Measurements from ENCODE around the gene UBE3D.

DNA sequence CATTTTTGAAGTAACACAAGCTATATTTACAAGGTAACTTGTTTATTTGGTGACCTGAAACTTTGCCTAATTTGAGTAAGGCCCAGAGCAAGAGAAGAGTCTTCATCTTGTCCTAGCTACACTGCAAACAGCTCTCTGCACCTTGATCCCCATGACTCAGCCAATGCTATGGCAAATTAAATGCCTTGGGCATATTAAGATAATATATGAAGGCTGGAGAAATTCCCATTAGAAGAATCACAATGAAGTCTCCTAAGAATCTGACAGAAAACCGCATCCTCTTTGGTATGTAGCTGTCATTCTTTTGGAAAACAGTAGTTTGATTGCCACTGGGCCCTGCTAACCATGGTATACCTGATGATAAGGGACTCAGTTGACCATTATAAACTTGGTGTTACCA, 204.5 kb downstream of the UBE3D start:
- TF ChIP-seq, protein P1, sequence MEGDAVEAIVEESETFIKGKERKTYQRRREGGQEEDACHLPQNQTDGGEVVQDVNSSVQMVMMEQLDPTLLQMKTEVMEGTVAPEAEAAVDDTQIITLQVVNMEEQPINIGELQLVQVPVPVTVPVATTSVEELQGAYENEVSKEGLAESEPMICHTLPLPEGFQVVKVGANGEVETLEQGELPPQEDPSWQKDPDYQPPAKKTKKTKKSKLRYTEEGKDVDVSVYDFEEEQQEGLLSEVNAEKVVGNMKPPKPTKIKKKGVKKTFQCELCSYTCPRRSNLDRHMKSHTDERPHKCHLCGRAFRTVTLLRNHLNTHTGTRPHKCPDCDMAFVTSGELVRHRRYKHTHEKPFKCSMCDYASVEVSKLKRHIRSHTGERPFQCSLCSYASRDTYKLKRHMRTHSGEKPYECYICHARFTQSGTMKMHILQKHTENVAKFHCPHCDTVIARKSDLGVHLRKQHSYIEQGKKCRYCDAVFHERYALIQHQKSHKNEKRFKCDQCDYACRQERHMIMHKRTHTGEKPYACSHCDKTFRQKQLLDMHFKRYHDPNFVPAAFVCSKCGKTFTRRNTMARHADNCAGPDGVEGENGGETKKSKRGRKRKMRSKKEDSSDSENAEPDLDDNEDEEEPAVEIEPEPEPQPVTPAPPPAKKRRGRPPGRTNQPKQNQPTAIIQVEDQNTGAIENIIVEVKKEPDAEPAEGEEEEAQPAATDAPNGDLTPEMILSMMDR (IDR thresholded peaks at IDR 0.05), result no peak
- no peak for TF ChIP-seq POLR2A (IDR thresholded peaks at IDR 0.05)
